Neural cell (in vitro differentiated cells): Measurements from ENCODE around the gene GPHN. TPM values are rescaled to one million over a fixed set of nuclear protein-coding genes. Genes with fewer than 3 reads are reported as not detected.

ENCODE experiments used
- H2AFZ ChIP-seq: fragments of 200-600, 300-800 bp; sonication (generic), shearing (Covaris generic); 2 replicates; pipeline ENCODE4 v1.6.0; 2014; ENCODE audit warnings: low read depth, mild to moderate bottlenecking, antibody characterized with exemption, low read length, moderate library complexity
- H3F3A ChIP-seq: fragments of 200-600 bp; shearing (Covaris generic); 2 replicates; pipeline ENCODE4 v1.6.1; 2016; ENCODE audit warnings: mild to moderate bottlenecking, moderate library complexity, mixed read lengths, antibody characterized with exemption, low read length; ENCODE audit not compliant: insufficient read depth, poor library complexity, severe bottlenecking
- H3K27ac ChIP-seq: fragments of 200-600, 300-800 bp; sonication (generic), shearing (Covaris generic); 2 replicates; pipeline ENCODE4 v1.5.1; 2014; ENCODE audit warnings: mild to moderate bottlenecking, low read length, moderate library complexity
- H3K27me3 ChIP-seq: fragments of 300-800, 200-600 bp; sonication (generic), shearing (Covaris generic); 2 replicates; pipeline ENCODE4 v1.6.0; 2014; ENCODE audit warnings: mild to moderate bottlenecking, low read depth, low read length, moderate library complexity; ENCODE audit not compliant: insufficient read depth
- H3K36me3 ChIP-seq: fragments of 300-800, 200-600 bp; sonication (generic), shearing (Covaris generic); 2 replicates; pipeline ENCODE4 v1.5.1; 2014; ENCODE audit warnings: mild to moderate bottlenecking, antibody characterized with exemption, low read length, moderate library complexity; ENCODE audit not compliant: insufficient read depth
- H3K4me2 ChIP-seq: fragments of 300-800, 200-600 bp; sonication (generic), shearing (Covaris generic); 2 replicates; pipeline ENCODE4 v1.6.0; 2014; ENCODE audit warnings: mild to moderate bottlenecking, low read length
- H3K4me3 ChIP-seq: fragments of 300-800, 200-600 bp; sonication (generic), shearing (Covaris generic); 2 replicates; pipeline ENCODE4 v1.5.1; 2014; ENCODE audit warnings: mild to moderate bottlenecking, low read length, moderate library complexity
- H3K79me2 ChIP-seq: fragments of 200-600 bp; shearing (Covaris generic); replicated peaks from 2 replicates; pipeline ENCODE4 v1.6.0; 2014; ENCODE audit warnings: mild to moderate bottlenecking, low read length, moderate library complexity; ENCODE audit not compliant: insufficient read depth
- H3K9ac ChIP-seq: fragments of 300-800, 200-600 bp; sonication (generic), shearing (Covaris generic); 2 replicates; pipeline ENCODE4 v1.6.1; 2016; ENCODE audit warnings: mild to moderate bottlenecking, low read length, mixed read lengths
- H3K9me2 ChIP-seq: fragments of 200-600 bp; shearing (Covaris generic); 2 replicates; pipeline ENCODE4 v1.6.1; 2016; ENCODE audit warnings: mild to moderate bottlenecking, low read length, mixed read lengths; ENCODE audit not compliant: insufficient read depth
- H3K9me3 ChIP-seq: fragments of 200-600, 300-800 bp; sonication (generic), shearing (Covaris generic); 2 replicates; pipeline ENCODE4 v1.6.1; 2016; ENCODE audit warnings: mild to moderate bottlenecking, mixed run types, low read length, moderate library complexity, mixed read lengths
- H4K20me1 ChIP-seq: fragments of 200-600 bp; shearing (Covaris generic); 2 replicates; pipeline ENCODE4 v1.6.1; 2016; ENCODE audit warnings: mild to moderate bottlenecking, mixed run types; ENCODE audit not compliant: insufficient read depth
- CTCF ChIP-seq: fragments of 450-650 bp; IDR thresholded peaks from 2 replicates; pipeline ENCODE4 v1.5.1; 2014; ENCODE audit warnings: antibody characterized with exemption, mild to moderate bottlenecking, moderate library complexity; ENCODE audit not compliant: poor library complexity, severe bottlenecking
- EP300 ChIP-seq: fragments of 450-650 bp; conservative IDR thresholded peaks from 2 replicates; pipeline ENCODE4 v1.6.1; 2014; ENCODE audit warnings: antibody characterized with exemption, mild to moderate bottlenecking, moderate library complexity; ENCODE audit not compliant: poor library complexity, severe bottlenecking
- EZH2 ChIP-seq: fragments of 200-600, 300-800 bp; shearing (Covaris generic), sonication (generic); IDR thresholded peaks from 2 replicates; pipeline ENCODE4 v1.6.1; 2014; ENCODE audit warnings: antibody characterized with exemption, low read length, borderline replicate concordance, mild to moderate bottlenecking; ENCODE audit not compliant: insufficient read depth, poor library complexity, severe bottlenecking
- MXI1 ChIP-seq: fragments of 450-650 bp; conservative IDR thresholded peaks from 2 replicates; pipeline ENCODE4 v1.6.1; 2014; ENCODE audit warnings: antibody characterized with exemption, mild to moderate bottlenecking; ENCODE audit not compliant: poor library complexity, severe bottlenecking
- POLR2AphosphoS5 ChIP-seq: IDR thresholded peaks from 2 replicates; pipeline ENCODE4 v1.6.1; 2012
- RAD21 ChIP-seq: fragments of 450-650 bp; conservative IDR thresholded peaks from 2 replicates; pipeline ENCODE4 v1.6.1; 2014; ENCODE audit warnings: antibody characterized with exemption, mild to moderate bottlenecking, moderate library complexity
- REST ChIP-seq: IDR thresholded peaks from 2 replicates; pipeline ENCODE4 v1.6.1; 2012; ENCODE audit warnings: borderline replicate concordance
- SMC3 ChIP-seq: fragments of 450-650 bp; conservative IDR thresholded peaks from 2 replicates; pipeline ENCODE4 v1.6.1; 2014; ENCODE audit warnings: antibody characterized with exemption, mild to moderate bottlenecking, moderate library complexity; ENCODE audit not compliant: poor library complexity
- TAF1 ChIP-seq: IDR thresholded peaks from 2 replicates; pipeline ENCODE4 v1.6.1; 2012; ENCODE audit warnings: low read depth
- polyA plus RNA-seq: library from polyadenylated mRNA; depleted of rRNA; stranded (reverse); fragments of >200 nt; gene quantifications from 2 replicates; pipeline ENCODE4 v1.2.3, GENCODE V29; 2014

GPHN gene
- polyA plus RNA-seq, 1 donor from 2014 or later = 135 TPM

GRCh38 chr14:67071506-67071905 is 563.6 kb downstream of the GPHN start:
- no peaks in the 10 kb centered on the region for H3K27me3 ChIP-seq
- TF ChIP-seq EP300 = no peak
- TF ChIP-seq POLR2AphosphoS5 = no peak
- TF ChIP-seq RAD21 = no peak
- TF ChIP-seq MXI1 = no peak
- no peak for TF ChIP-seq CTCF
- TF ChIP-seq EZH2 = no peak
- no peak for TF ChIP-seq REST
- no peak for TF ChIP-seq SMC3
- TF ChIP-seq TAF1 = no peak
- no peak overlapping the region for H3K9ac ChIP-seq
- no peak overlapping the region for H3K4me3 ChIP-seq
- H3F3A ChIP-seq = no peaks in the 10 kb centered on the region
- H3K9me2 ChIP-seq = no peaks in the 10 kb centered on the region
- no peaks in the 10 kb centered on the region for H3K36me3 ChIP-seq
- H2AFZ ChIP-seq = no peak overlapping the region
- H4K20me1 ChIP-seq = no peaks in the 10 kb centered on the region
- H3K27ac ChIP-seq = no peak overlapping the region
- no peak overlapping the region for H3K4me2 ChIP-seq
- H3K79me2 ChIP-seq = no peaks in the 10 kb centered on the region
- H3K9me3 ChIP-seq = no peaks in the 10 kb centered on the region

- no peaks in the 10 kb centered on the region for H3K27me3 ChIP-seq
- no peaks in the 10 kb centered on the region for H3K36me3 ChIP-seq
- no peak for TF ChIP-seq RAD21
- no peak for TF ChIP-seq REST
- TF ChIP-seq EP300 = no peak
- no peak for TF ChIP-seq MXI1
- no peak for TF ChIP-seq CTCF
- TF ChIP-seq SMC3 = no peak
- no peak for TF ChIP-seq EZH2
- TF ChIP-seq TAF1 = no peak
- TF ChIP-seq POLR2AphosphoS5 = no peak
- H3K9me2 ChIP-seq = no peaks in the 10 kb centered on the region
- H3K27ac ChIP-seq = no peak overlapping the region
- no peaks in the 10 kb centered on the region for H4K20me1 ChIP-seq
- no peak overlapping the region for H3K4me3 ChIP-seq
- H3K4me2 ChIP-seq = no peak overlapping the region
- H3K9ac ChIP-seq = no peak overlapping the region
- no peak overlapping the region for H2AFZ ChIP-seq
- H3K79me2 ChIP-seq = no peaks in the 10 kb centered on the region
- peaks cover 3% of the 10 kb centered on the region for H3F3A ChIP-seq
- H3K9me3 ChIP-seq = no peaks in the 10 kb centered on the region
Observed at GRCh38 chr14:67077921-67078320, 570.0 kb downstream of the GPHN start.
